HL-60/S4 (cell line): ENCODE measurements around the gene ALPK1.
"Not testable (repeated sequence)": the region's sequence is repeated elsewhere in the genome, so short reads cannot be mapped to it uniquely, and the experiment has no call there.

ENCODE experiments used
- in situ Hi-C: fragments of 300-500 bp; cut with MboI; formaldehyde crosslinking; loops from 2 replicates; pipeline ENCODE4 v1.14.3; 2022; ENCODE audit warnings: low sequenced_read_pairs

ALPK1 gene

DNA sequence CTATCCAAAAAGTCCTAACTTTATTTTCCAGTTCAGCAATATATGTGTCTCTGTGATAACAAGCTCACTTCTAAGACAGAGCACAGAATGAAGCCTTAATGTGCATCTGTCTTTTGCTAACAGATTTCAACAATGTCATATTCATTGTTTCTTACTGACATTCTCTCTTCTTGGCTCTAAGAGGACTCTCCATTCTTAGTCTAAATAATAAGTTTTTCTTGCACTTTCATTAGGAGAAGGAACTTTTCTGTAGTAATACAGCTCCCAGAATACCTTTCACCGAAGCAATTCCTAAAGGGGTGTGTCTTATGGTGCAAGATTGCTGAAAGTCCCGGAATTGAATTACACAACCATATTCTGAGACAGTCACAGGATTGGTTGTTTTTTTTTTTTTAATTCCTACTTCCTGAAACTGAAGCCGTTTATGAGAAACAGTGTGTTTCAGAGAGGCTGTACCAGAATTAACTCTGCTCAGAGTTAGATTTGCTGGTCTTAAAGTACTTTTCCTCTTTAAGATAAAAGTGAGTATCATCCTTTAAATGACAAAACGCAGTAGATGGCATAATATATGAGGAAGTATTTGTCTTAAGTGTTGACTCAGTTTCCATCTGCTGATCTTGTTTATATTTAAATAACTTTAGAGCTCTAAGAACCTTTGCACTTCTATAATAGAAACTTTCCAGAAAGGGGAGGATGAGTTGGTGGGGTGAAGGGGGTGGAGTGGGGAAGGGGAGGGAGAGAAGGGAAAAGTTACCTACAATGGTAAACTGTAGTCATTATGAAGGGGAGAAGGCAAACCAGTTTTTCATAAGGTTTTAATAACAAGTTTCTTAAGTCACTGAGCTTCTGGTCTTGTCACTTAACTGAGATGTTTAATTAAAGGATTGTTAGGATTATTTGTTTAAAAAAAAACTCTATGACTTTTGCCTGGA, at the start of gene ALPK1:
Gene ALPK1, plus strand, starts transcription at position 421 of the 932 bp plus-strand sequence.
- in situ Hi-C loops = no loop called here

DNA sequence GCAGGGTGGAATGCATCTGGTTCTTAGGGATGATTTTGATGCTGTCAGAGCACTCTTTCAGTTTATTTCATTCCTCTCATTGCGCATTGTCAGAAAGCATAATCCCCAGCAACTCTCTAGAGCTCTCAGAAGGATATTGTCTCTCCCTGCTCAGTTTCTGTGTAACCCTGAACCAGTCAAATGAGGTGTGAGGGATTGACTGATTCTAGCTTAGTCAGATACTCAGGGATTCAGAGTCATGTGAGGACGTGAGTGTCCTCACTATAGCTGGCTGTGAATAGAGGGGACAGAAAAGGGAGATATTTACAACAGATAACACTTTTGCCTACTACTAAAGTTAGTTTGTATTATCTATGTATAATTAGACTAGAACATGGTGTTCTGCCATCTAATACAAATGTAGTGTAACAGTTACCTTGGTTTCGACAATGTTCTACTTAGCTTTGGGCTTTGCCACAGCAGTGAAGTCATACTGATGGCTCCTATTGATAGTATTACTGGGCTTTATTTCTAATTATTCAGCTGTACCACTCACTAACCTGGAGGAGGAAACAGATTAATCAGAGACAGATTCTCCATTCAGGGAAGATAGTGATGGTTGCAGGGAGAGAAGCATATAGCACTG, 46.0 kb upstream of the ALPK1 start:
- in situ Hi-C loops = no loop called here

- in situ Hi-C loops = no loop called here
These were observed 44.9 kb upstream of the ALPK1 start for GRCh38 chr4:112252234-112252633.

GRCh38 chr4:112253382-112254000, 43.7 kb upstream of the ALPK1 start:
- in situ Hi-C loops = no loop called here

- in situ Hi-C loops = no loop called here
These were observed 40.1 kb upstream of the ALPK1 start for GRCh38 chr4:112257098-112257497.

- in situ Hi-C loops = no loop called here
These were observed 30.3 kb upstream of the ALPK1 start for GRCh38 chr4:112266823-112267222.

DNA sequence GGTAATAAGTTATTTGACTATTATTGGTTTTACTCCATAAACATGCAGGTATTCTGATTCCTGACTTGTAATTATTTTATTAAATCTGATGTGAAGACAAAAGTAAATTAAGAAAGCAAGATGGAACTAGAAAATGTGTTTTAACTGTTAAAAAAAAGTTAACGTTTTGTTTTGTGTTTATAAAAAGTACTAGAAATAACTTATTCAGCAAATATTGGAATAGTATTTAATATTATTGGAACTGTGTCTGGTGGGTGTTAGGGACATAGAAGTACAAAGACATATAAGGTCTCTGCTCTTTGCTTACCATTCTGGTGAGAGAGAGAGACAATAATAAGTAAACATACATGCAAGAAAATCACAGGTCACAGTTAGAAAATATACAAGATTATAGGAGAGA, 27.1 kb upstream of the ALPK1 start:
- in situ Hi-C loops = no loop called here

DNA sequence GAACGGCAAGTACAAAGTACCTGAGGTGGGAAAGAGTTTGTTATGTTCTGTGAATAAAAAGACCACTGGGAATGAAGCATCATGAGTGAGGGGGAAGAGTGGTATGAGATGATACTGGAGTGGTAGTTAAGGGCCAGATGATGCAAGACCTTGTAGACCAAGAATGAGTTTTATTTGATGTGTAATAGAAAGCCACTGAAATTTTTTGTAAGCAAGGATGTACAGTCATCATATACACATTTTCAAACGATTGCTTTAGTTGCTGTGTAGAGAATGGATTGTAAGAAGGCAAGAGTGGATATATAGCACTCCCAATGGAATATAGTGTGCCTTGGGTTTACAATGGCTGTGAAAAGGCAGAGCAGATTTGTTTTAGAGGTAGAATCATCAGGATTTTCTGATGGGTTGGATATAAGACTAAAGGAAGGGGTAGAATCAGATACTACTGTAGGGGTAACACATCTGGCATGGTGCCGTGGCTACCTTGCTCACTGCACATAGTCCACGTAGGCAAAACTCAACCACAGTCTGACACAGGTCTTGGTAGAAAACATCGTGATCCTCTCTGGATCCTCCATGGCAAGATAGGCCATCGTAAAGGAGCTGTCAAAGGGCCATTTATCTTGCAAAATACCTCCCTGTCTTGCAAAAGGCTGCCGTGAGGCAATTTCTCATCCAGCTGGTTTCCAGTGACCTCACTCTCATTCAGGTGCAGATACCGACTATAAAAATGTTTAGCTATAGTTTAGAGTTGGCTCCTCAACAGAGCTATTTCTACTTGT, 26.3 kb upstream of the ALPK1 start:
- in situ Hi-C loops = no loop called here

DNA sequence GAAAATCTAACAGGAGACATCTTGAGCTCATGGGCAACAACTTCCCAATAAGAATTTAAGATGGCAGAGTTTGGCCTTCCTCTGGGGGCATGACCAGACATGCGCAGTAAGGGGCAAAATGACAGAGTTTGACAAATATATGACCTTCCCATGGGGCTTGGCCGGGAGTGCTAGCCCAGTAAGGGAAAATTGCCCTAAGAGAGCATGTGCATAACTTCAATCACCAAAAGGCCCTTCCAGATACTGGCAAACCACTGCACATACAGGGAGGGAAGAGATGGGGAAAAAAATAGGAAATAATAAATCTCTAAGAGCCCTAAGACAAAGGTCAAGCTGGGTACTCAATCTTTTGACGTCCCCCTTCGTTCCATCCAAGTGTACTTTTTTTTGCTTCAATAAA, 24.9 kb upstream of the ALPK1 start:
- in situ Hi-C loops = no loop called here

GRCh38 chr4:112274959-112275358, 22.2 kb upstream of the ALPK1 start:
- in situ Hi-C loops = no loop called here

DNA sequence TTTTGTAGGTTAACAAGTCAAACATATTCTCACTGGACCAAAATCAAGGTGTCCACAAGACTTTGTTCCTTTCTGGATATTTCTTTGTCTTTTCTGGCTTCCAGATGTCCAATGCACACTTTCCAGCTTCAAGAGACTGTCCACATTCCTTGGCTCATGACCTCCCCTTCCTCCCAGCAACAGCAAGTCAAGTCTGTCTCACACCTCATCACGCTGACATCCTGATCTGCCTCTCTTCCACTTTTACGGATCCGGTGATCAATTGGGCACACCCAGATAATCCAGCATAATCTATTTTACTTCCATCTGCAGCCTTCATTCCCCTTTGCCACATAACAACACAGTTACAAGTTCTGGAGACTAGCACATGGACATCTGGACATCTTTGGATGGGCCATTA, 21.1 kb upstream of the ALPK1 start:
- in situ Hi-C loops = no loop called here

- in situ Hi-C loops = no loop called here
These were observed 19.9 kb upstream of the ALPK1 start for GRCh38 chr4:112277220-112277619.

- in situ Hi-C loops = no loop called here
These were observed 19.3 kb upstream of the ALPK1 start for GRCh38 chr4:112277705-112278448.

GRCh38 chr4:112279025-112279881, 17.9 kb upstream of the ALPK1 start:
- in situ Hi-C loops = no loop called here

DNA sequence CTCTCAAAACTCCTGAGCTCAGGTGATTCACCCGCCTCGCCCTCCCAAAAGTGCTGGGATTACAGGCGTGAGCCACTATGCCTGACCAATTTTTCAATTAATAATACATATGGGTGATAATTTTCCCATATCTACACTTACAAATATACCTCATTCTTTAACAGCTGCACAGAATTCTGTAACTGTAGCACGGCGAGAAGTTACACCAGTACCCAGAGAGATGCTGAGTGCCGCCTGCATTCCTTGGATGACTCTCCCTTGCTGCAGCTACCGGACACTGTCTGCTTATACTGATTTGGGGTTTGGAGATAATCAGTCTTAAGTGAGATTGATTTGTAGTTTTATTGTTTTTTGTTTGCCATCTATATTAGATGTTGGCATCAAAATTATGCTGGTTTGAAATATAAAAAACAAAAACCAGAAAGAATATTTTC, 17.3 kb upstream of the ALPK1 start:
- in situ Hi-C loops = no loop called here

DNA sequence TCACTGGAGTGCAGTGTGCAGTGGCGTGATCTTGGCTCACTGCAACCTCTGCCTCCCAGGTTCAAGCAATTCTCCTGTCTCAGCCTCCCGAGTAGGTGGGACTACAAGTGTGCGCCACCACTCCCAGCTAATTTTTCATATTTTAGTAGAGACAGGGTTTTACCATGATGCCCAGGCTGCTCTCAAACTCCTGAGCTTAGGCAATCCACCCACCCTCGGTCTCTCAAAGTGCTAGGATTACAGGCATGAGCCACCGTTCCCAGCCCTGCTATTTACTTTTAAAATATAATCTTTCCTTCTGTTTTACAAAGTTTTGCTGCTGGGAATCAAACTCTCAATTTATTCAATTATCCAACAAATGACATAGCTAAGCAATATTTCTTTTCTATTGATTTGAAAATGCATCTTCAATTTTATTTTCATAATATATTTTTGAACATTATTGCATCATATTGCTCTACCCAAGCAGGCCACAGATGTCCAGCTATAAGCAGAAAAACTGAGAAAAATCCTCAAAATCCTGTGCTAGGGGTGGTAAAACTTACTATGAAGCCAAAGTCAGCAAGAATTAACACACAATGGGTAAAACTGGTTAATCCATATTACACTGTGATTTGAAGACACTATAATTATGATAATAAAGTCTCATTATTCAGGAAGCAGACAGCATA, 16.6 kb upstream of the ALPK1 start:
- in situ Hi-C loops = no loop called here

GRCh38 chr4:112281895-112282398, 15.2 kb upstream of the ALPK1 start:
- in situ Hi-C loops = not testable (repeated sequence)

- in situ Hi-C loops = no loop called here
These were observed 14.1 kb upstream of the ALPK1 start for GRCh38 chr4:112282860-112283667.
